Measurements from ENCODE around the gene MKKS.

Gene MKKS

GRCh38 chr20:10356628-10357027, 77.4 kb downstream of the MKKS start:
- TF ChIP-seq, protein P1, sequence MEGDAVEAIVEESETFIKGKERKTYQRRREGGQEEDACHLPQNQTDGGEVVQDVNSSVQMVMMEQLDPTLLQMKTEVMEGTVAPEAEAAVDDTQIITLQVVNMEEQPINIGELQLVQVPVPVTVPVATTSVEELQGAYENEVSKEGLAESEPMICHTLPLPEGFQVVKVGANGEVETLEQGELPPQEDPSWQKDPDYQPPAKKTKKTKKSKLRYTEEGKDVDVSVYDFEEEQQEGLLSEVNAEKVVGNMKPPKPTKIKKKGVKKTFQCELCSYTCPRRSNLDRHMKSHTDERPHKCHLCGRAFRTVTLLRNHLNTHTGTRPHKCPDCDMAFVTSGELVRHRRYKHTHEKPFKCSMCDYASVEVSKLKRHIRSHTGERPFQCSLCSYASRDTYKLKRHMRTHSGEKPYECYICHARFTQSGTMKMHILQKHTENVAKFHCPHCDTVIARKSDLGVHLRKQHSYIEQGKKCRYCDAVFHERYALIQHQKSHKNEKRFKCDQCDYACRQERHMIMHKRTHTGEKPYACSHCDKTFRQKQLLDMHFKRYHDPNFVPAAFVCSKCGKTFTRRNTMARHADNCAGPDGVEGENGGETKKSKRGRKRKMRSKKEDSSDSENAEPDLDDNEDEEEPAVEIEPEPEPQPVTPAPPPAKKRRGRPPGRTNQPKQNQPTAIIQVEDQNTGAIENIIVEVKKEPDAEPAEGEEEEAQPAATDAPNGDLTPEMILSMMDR (IDR thresholded peaks at IDR 0.05; ENCODE audit: insufficient read depth, low read depth, low read length, missing control alignments): no peak
- no peak for DNase-seq (ENCODE audit: low read depth)
- no peak overlapping the region for H3K4me3 ChIP-seq (ENCODE audit: low read length)

DNA sequence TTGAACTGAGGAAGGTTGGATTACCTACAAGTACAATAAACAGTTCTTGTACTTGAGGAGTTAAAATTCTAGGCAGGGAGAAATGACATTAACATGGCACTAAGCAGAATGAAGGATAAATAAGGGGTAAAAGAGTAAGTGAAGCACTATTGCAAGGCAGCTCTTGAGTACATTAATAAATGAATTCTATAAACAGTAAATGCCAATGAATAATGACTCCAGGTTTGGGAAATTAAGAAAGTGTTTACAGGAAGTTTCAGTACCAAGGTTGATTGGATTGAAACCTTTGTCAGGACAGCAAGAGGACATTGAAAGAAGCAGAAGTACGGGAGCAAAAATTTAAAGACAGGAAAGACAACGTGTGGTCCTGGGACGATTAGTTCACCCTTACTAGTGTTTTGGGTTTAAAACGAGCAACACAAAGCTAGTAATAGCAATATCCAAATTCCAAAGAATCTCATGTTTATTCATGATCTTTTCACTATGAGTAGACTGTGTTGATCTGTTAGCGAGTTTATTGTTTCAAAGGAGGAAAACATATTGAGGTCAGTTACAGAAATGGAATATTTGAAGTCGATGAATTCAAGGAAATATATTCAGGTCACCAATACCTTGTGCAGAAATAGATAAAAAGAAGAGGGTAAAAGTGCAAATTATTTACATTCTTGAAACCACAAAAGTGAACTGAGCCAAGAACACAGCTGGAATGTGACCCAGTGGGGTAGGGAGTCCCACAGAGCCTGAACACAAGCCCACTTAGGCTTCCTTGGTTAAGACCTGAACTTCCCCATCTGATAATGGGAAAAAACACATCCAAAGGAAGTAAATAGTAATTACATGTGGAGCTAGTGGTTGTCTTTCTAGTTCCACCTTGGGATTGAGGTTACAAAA, 80.8 kb downstream of the MKKS start:
- no peak for DNase-seq (ENCODE audit: low read depth)
- TF ChIP-seq, protein P1 (IDR thresholded peaks at IDR 0.05; ENCODE audit: insufficient read depth, low read depth, low read length, missing control alignments): no peak
- H3K4me3 ChIP-seq (ENCODE audit: low read length): no peak overlapping the region
